Panc1 (cell line): Measurements from ENCODE around the gene RFPL2. TPM values are rescaled to one million over a fixed set of nuclear protein-coding genes. Genes with fewer than 3 reads are reported as not detected.
"Not testable (repeated sequence)": the region's sequence is repeated elsewhere in the genome, so short reads cannot be mapped to it uniquely, and the experiment has no call there.

ENCODE experiments used
- ATAC-seq: fragments of 200-7000 bp; cut with Tn5 transposase; 2 replicates; pipeline ENCODE4 v1.9.1; 2020; ENCODE audit warnings: mild to moderate bottlenecking, moderate library complexity
- BruUV-seq: library from RNA; stranded (reverse); fragments of 400-500 nt; replicated peaks from 2 replicates; lab custom pipeline; 2021; lab: Mats Ljungman, UMichigan
- CTCF ChIA-PET: fragments of 300-600 bp; sonication (Branson Sonifier 250); formaldehyde crosslinking; loops from one replicate; lab custom pipeline; 2022; ENCODE audit warnings: antibody characterized with exemption; lab: Charles Lee
- POLR2A ChIA-PET: fragments of 300-600 bp; sonication (Branson Sonifier 250); formaldehyde crosslinking; loops from one replicate; lab custom pipeline; 2022; ENCODE audit warnings: antibody characterized with exemption; lab: Charles Lee
- DNase-seq: peaks from one replicate; pipeline ENCODE4 v3.0.0-alpha.2; 2010; ENCODE audit warnings: low read depth, low spot score
- H3K27ac ChIP-seq: 2 replicates; pipeline ENCODE4 v1.5.1; 2011; ENCODE audit warnings: mild to moderate bottlenecking, low read length, inconsistent platforms
- H3K27me3 ChIP-seq: fragments of 200-500 bp; sonication (Bioruptor generic); 2 replicates; pipeline ENCODE4 v1.6.0; 2014; ENCODE audit warnings: low read length, inconsistent platforms; ENCODE audit not compliant: control insufficient read depth, insufficient read depth
- H3K36me3 ChIP-seq: fragments of 200-500 bp; sonication (Bioruptor generic); 2 replicates; pipeline ENCODE4 v1.5.1; 2014; ENCODE audit warnings: inconsistent platforms, mild to moderate bottlenecking, low read length, moderate library complexity; ENCODE audit not compliant: control insufficient read depth, insufficient read depth
- H3K4me1 ChIP-seq: 2 replicates; pipeline ENCODE4 v1.5.1; 2011; ENCODE audit warnings: inconsistent platforms, mild to moderate bottlenecking, low read length, moderate library complexity; ENCODE audit not compliant: control insufficient read depth, insufficient read depth
- H3K4me3 ChIP-seq, 2 experiments: 2 replicates each; pipeline ENCODE4 v1.5.1; 2011 to 2012; ENCODE audit warnings: low read depth in 2 of 2, low read length in 2 of 2, mild to moderate bottlenecking in 2 of 2, inconsistent platforms in 1 of 2, moderate library complexity in 1 of 2
- H3K9me3 ChIP-seq: fragments of 200-500 bp; sonication (Bioruptor generic); 2 replicates; pipeline ENCODE4 v1.5.1; 2014; ENCODE audit warnings: low read depth, mild to moderate bottlenecking, inconsistent platforms, low read length, moderate library complexity; ENCODE audit not compliant: control insufficient read depth, insufficient read depth
- POLR2AphosphoS5 ChIP-seq: IDR thresholded peaks from 2 replicates; pipeline ENCODE4 v1.6.1; 2012; ENCODE audit warnings: mild to moderate bottlenecking, low read depth, low read length, moderate library complexity
- SIN3A ChIP-seq: IDR thresholded peaks from 2 replicates; pipeline ENCODE4 v1.6.1; 2012; ENCODE audit warnings: low read depth, mild to moderate bottlenecking, low read length, moderate library complexity, borderline replicate concordance; ENCODE audit not compliant: insufficient read depth
- TCF7L2 ChIP-seq: IDR thresholded peaks from 2 replicates; pipeline ENCODE4 v1.6.1; 2011; ENCODE audit warnings: mild to moderate bottlenecking, low read depth, low read length, inconsistent platforms
- in situ Hi-C: cut with HindIII; loops from 2 replicates; pipeline ENCODE4 v1.10.0; 2016; ENCODE audit warnings: low sequenced_read_pairs, low pct_unique_long_range_greater_than_20kb
- intact Hi-C: fragments of 100-400 bp; cut with micrococcal nuclease; formaldehyde crosslinking; loops from one replicate; pipeline ENCODE4 v1.10.0; 2022; ENCODE audit not compliant: unreplicated experiment
- total RNA-seq: library from RNA; stranded (reverse); gene quantifications from one replicate; pipeline ENCODE4 v1.2.1, GENCODE V29; 2021; ENCODE audit not compliant: unreplicated experiment
- TF ChIP-seq, protein P1 (sequence below), 2 experiments: IDR thresholded peaks; 2 replicates each; pipeline ENCODE4 v1.6.1; 2011 to 2012; ENCODE audit warnings: low read depth in 2 of 2, control low read depth in 1 of 2, low read length in 1 of 2, mild to moderate bottlenecking in 1 of 2, moderate library complexity in 1 of 2; ENCODE audit not compliant: insufficient read depth in 1 of 2
- TF ChIP-seq, protein P2 (sequence below): fragments of 450-650 bp; IDR thresholded peaks from 2 replicates; pipeline ENCODE4 v1.5.1; 2017; ENCODE audit warnings: mild to moderate bottlenecking

Gene RFPL2
- total RNA-seq, 1 experiment from 2014 or later, result not detected

DNA sequence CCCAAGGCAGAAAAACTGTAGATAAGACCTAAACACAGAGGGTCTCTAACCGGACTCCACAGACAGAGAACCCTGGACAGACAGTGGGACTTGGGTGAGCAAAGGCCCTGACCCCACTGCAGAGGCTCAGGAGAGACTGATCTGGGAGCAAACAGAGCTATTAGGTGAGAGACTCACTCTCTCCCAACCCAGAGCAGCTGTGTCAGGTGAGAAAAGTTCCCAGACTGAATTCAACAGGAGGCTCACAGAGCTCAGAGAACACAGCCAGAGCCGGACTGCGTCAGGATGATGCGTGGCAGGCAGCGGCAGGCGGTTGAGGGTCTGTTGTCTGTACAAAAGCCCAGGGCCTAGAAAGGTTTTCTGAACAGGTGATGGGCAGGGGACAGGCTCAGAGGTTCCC, 5.5 kb downstream of the RFPL2 start:
- Histone ChIP-seq H3K4me3 (no peak overlapping the region), H3K4me1 (no peaks in the 10 kb centered on the region), H3K27me3 (no peaks in the 10 kb centered on the region), H3K27ac (no peak overlapping the region), H3K9me3 (no peaks in the 10 kb centered on the region), H3K36me3 (no peaks in the 10 kb centered on the region)
- TF ChIP-seq SIN3A (no peak), POLR2AphosphoS5 (no peak), TCF7L2 (no peak)
- TF ChIP-seq, protein P1, sequence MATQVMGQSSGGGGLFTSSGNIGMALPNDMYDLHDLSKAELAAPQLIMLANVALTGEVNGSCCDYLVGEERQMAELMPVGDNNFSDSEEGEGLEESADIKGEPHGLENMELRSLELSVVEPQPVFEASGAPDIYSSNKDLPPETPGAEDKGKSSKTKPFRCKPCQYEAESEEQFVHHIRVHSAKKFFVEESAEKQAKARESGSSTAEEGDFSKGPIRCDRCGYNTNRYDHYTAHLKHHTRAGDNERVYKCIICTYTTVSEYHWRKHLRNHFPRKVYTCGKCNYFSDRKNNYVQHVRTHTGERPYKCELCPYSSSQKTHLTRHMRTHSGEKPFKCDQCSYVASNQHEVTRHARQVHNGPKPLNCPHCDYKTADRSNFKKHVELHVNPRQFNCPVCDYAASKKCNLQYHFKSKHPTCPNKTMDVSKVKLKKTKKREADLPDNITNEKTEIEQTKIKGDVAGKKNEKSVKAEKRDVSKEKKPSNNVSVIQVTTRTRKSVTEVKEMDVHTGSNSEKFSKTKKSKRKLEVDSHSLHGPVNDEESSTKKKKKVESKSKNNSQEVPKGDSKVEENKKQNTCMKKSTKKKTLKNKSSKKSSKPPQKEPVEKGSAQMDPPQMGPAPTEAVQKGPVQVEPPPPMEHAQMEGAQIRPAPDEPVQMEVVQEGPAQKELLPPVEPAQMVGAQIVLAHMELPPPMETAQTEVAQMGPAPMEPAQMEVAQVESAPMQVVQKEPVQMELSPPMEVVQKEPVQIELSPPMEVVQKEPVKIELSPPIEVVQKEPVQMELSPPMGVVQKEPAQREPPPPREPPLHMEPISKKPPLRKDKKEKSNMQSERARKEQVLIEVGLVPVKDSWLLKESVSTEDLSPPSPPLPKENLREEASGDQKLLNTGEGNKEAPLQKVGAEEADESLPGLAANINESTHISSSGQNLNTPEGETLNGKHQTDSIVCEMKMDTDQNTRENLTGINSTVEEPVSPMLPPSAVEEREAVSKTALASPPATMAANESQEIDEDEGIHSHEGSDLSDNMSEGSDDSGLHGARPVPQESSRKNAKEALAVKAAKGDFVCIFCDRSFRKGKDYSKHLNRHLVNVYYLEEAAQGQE (IDR thresholded peaks at IDR 0.05; ENCODE audit: insufficient read depth in 1 of 2, low read depth in 2 of 2, low read length in 1 of 2), result no peak
- TF ChIP-seq, protein P2, sequence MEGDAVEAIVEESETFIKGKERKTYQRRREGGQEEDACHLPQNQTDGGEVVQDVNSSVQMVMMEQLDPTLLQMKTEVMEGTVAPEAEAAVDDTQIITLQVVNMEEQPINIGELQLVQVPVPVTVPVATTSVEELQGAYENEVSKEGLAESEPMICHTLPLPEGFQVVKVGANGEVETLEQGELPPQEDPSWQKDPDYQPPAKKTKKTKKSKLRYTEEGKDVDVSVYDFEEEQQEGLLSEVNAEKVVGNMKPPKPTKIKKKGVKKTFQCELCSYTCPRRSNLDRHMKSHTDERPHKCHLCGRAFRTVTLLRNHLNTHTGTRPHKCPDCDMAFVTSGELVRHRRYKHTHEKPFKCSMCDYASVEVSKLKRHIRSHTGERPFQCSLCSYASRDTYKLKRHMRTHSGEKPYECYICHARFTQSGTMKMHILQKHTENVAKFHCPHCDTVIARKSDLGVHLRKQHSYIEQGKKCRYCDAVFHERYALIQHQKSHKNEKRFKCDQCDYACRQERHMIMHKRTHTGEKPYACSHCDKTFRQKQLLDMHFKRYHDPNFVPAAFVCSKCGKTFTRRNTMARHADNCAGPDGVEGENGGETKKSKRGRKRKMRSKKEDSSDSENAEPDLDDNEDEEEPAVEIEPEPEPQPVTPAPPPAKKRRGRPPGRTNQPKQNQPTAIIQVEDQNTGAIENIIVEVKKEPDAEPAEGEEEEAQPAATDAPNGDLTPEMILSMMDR, result no peak
- no peak for DNase-seq
- in situ Hi-C loops (no loop called here), intact Hi-C loops (no loop called here)
- ATAC-seq, result no peak
- no TSS peak for BruUV-seq
- ChIA-PET POLR2A (no interaction called here), CTCF (no interaction called here)

DNA sequence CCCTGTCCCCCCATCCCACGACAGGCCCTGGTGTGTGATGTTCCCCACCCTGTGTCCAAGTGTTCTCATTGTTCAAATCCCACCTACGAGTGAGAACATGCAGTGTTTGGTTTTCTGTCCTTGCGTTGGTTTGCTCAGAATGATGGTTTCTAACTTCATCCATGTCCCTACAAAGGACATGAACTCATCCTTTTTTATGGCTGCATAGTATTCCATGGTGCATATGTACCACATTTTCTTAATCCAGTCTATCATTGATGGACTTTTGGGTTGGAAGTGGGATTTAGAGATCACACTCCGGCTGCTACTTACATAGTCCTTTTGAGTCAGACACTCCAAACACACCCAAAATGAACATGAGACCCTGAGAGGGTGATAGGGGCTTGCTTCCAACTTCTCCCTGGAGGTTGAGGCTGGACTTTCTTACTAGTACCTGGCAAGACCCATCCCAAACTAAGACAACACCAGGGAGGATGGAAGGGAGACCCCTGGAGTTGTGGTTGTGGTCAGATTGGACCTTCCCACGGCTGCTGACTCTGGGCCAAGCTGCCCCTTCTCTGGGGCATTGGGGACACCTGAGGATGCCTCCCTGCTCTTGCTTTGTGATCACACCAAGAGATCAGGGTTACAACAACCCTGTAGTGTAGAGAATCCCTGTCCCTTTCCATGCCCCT, 7.2 kb downstream of the RFPL2 start:
- H3K27me3 ChIP-seq, DNase-seq, intact Hi-C loops, H3K9me3 ChIP-seq, CTCF ChIA-PET, H3K4me1 ChIP-seq, H3K36me3 ChIP-seq, in situ Hi-C loops, H3K27ac ChIP-seq, ATAC-seq, POLR2A ChIA-PET, H3K4me3 ChIP-seq, BruUV-seq: not testable (repeated sequence)

DNA sequence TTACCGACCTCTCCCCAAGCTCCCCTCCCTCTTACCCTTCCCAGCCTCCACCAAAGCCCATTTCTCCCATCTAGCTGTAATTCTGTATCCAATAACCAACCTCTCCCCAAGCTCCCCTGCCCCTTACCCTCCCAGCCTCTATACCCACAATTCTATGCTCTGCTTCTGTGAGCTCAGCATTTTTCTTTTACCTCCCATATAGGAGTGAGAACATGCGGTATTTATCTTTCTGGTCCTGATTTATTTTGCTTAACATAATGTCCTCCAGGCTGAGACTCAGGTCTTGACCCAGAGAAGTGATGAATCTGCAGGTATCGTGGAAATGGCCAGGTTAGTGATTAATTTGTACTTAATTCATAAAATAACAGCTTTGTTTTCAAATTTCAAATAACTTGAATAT, 9.0 kb downstream of the RFPL2 start:
- H3K27me3 ChIP-seq, intact Hi-C loops, ATAC-seq, POLR2A ChIA-PET, H3K9me3 ChIP-seq, H3K27ac ChIP-seq, CTCF ChIA-PET, H3K36me3 ChIP-seq, H3K4me1 ChIP-seq, H3K4me3 ChIP-seq, DNase-seq, BruUV-seq, in situ Hi-C loops: not testable (repeated sequence)

DNA sequence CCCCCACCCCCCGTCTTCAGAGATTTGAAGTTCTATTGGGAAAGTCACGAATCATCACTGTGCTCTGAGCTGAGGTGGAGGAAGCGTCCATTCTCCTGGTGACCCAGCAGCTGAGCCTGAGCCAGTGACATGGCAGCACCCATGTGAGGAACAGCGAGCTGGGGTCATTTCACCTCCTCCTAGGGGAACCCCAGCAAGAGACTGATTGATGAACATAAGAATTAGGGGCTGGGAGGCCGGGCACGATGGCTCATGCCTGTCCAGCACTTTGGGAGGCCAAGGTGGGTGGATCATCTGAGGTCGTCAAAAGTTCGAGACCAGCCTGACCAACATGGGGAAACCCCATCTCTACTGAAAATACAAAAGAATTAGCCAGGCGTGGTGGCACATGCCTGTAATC, 11.5 kb downstream of the RFPL2 start:
- H3K36me3 ChIP-seq, in situ Hi-C loops, BruUV-seq, H3K9me3 ChIP-seq, CTCF ChIA-PET, H3K27ac ChIP-seq, DNase-seq, ATAC-seq, H3K4me3 ChIP-seq, H3K27me3 ChIP-seq, intact Hi-C loops, POLR2A ChIA-PET, H3K4me1 ChIP-seq: not testable (repeated sequence)

DNA sequence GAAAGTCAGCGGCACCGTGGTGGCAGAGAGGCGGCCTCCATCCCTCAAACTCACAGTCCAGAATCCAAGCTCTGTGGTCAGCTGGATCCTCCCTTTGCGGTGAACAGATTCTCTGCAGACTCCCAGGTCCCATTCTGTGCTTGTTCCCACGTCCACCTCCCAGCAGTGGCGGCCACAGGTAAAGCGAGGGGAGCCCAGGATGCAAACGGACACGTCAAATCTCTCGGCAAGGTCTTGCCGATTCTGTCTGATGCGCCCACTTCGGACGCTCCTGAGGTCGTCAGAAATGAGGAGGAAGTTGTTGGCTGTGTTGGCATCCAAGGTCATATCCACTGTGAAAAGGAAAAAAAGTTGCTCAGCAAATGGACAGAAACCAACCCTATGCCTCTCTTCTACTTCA, 13.9 kb downstream of the RFPL2 start:
- H3K4me3 ChIP-seq, POLR2A ChIA-PET, BruUV-seq, intact Hi-C loops, in situ Hi-C loops, H3K27ac ChIP-seq, H3K36me3 ChIP-seq, DNase-seq, H3K4me1 ChIP-seq, H3K27me3 ChIP-seq, ATAC-seq, H3K9me3 ChIP-seq, CTCF ChIA-PET: not testable (repeated sequence)
